ENCODE results near the gene CNDP1.
A peak's percentile ranks its signal among the peaks of the same experiment; 100 is the strongest.
"Not testable (repeated sequence)": the region's sequence is repeated elsewhere in the genome, so short reads cannot be mapped to it uniquely, and the experiment has no call there.

The CNDP1 gene

GRCh38 chr18:74549591-74550104 is 15.3 kb downstream of the CNDP1 start:
- no peak for DNase-seq

- no peak for DNase-seq
Measured at GRCh38 chr18:74550886-74551285, 16.6 kb downstream of the CNDP1 start.

DNA sequence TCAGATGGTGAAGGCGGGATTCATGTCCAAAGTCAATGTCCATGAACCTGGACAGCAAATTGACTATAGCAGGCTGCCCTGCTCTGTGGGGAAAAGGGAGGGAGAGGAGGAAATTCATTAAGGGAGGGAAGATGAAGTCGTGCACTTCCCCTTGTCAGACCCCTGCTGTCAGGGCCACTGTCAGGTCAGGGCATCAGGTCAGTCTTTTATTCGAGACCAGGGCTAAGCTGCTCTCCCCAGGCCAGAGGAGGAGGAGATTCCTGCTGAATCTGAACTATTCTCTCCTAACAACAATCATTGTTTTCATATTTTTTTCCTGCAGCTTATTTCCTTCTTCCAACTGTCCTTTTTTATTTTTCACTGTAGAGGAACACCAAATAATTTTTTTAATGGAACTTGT is 17.2 kb downstream of the CNDP1 start:
- no peak for DNase-seq

- DNase-seq = peak; percentile 73
Measured at GRCh38 chr18:74551936-74552555, 17.7 kb downstream of the CNDP1 start.

- DNase-seq = no peak
Measured at GRCh38 chr18:74556126-74556525, 21.8 kb downstream of the CNDP1 start.

DNA sequence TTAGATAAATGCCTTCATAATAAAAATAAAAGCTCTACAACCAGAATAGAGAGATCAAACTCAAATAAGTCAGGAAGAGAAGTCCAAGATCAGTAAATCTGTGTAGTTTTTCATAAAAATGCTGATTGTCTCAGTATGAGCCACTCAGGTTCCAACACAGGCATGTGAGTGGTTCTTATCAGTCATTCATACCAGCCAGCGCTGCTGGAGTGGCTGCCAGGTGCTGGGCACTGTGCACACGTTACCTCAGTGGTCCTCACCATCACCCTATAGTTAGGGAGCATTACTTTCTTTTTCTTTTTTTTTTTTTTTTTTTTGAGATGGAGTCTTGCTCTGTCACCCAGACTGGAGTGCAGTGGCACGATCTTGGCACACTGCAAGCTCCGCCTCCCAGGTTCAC is 23.8 kb downstream of the CNDP1 start:
- no peak for DNase-seq

- no peak for DNase-seq
Measured at GRCh38 chr18:74562131-74562730, 27.9 kb downstream of the CNDP1 start.

DNA sequence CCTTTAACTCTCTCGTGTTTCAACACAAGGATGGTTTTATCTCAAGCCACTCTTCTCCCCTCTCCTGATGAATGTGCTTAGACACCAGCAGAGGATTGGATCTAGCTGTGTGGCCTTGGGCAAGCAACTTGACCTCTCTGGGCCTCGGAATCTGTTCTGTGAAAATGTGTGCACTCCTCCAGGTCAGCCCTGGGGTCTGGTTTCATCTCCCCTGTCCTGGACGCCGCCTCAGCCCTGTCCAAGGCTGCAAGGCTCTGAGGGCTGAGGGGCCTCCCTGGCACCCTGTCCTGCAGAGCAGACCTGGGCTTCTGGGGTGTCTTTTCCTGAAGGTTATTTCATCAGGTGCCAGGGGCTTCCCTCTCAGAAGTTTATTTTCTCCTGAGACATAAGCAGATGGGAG is 28.5 kb downstream of the CNDP1 start:
- no peak for DNase-seq

- no peak for DNase-seq
Measured at GRCh38 chr18:74563999-74564398, 29.7 kb downstream of the CNDP1 start.

DNA sequence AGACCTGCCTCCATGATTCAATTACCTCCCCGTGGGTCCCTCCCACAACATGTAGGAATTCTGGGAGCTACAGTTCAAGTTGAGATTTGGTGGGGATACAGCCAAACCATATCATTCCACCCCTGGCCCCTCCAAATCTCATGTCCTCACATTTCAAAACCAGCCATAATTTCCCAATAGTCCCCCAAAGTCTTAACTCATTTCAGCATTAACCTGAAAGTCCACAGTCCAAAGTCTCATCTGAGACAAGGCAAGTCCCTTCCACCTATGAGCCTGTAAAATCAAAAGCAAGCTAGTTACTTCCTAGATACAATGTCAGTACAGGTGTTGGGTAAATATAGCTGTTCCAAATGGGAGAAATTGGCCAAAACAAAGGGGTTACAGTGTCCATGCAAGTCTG is 30.9 kb downstream of the CNDP1 start:
- DNase-seq = not testable (repeated sequence)

- DNase-seq = not testable (repeated sequence)
Measured at GRCh38 chr18:74565993-74566392, 31.7 kb downstream of the CNDP1 start.

- DNase-seq = no peak
Measured at GRCh38 chr18:74567822-74568221, 33.5 kb downstream of the CNDP1 start.

DNA sequence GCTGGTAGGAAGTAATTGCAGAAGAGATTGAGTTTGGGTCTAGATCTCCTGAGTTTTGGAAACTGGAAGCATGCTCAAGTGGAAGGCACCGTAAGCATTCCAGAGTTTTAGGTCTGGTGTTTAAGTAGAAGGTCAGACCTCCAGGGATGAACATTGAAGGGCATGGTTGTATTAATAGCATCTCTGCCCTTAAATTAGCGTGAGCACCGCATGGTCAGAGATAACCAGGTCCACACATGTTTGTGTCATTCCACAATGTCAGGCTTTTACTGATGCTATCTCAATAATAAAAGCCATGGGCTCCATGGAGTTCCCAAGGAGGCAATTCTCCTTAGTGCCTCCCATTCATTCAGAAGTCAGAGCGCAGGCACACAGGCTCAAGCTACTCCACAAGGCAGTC is 35.1 kb downstream of the CNDP1 start:
- no peak for DNase-seq

DNA sequence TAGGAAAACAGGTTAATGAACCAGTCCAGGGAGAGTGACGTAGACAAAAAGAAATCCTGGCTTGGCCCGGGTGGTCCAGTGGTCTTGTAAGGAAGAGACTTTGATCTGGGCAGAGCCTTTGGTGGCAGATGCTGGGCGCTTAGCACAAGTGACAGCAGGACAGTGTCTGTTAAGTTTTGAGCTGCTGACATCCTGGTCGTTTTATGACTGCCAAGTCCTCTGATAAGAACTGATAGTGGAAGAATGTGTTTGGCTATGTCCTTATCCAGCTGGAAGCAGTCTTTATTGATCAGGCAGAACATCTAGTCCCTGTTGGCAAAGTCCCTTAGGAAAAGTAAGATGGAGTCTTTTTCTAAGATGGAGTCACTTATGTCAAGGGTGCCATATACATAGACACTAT is 36.0 kb downstream of the CNDP1 start:
- DNase-seq = no peak

DNA sequence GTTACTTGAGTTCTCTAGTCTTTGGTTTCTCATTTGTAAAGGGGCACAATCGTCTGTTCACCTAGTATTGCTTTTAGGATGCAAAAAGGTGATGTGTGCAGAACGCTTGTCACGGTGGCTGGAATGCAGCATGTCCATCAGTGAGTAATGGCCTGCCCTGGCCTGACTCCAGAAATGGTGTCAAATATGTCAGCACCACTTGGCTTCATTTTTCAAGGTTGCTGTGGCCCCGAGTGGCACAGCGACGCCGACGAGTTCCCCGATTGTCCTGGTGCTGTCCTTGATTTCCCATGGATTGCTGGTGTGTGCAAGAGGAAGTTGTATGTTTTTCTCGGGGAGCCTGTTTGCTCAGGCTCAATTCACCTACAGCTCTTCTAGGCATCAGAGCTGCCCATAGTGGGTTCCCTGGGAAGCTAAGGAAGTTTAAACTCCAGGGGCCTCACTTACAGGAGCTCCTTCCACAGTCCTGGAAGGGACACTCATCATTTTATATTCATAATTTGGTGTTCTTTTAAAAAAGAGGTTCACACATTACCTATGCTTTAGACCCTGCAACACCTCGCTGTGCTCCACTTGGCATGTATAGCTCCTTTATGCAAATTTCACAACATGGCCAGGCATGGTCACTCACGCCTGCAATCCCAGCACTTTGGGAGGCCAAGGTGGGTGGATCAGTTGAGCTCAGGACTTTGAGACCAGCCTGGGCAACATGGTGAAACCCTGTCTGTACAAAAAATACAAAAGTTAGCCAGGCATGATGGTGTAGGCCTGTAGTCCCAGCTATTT is 37.8 kb downstream of the CNDP1 start:
- DNase-seq = no peak

DNA sequence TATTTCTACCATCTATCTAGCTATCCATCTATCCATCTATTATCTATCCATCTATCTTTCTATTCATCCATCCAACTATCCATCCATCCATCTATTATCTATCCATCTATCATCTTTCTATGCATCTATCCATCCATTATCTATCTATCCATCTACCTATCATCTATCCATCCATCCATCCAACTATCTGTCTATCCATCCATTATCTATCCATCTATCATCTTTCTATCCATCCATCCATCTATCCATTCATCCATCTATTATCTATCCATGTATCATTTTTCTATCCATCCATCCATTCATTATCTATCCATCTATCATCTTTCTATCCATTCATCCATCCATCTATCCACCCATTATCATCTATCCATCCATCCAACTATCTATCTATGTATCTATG is 38.8 kb downstream of the CNDP1 start:
- DNase-seq = no peak

- no peak for DNase-seq
Measured at GRCh38 chr18:74574916-74575315, 40.6 kb downstream of the CNDP1 start.

- no peak for DNase-seq
Measured at GRCh38 chr18:74577019-74577418, 42.7 kb downstream of the CNDP1 start.

DNA sequence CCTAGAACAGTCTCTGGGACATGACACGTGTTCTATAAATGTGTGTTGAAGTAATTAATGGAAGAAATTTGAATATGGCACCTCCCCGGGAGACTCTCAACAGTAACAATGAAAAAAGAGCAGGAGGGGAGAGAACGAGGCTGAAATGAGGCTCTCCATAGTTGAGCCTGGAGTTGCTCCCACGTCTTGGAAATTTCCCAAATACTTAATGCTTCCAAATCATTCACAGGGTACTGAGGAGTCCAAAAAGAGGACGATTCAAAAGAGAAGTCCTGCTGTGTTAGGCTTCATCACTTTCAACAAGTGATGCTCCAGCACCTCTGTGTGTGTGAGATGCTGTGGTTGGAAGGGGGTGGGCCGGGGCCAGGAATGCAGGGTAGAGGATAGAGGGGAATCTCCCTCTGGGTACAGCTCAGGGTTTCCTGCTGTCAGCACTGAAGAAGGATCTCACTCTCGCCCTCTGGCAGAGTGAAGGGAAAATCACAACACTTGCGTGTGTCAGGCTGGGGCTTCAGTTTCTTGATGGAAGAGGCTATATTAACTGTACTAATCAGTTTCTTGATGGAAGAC is 45.3 kb downstream of the CNDP1 start:
- DNase-seq = no peak

- DNase-seq = no peak
Measured at GRCh38 chr18:74582642-74583041, 48.3 kb downstream of the CNDP1 start.

DNA sequence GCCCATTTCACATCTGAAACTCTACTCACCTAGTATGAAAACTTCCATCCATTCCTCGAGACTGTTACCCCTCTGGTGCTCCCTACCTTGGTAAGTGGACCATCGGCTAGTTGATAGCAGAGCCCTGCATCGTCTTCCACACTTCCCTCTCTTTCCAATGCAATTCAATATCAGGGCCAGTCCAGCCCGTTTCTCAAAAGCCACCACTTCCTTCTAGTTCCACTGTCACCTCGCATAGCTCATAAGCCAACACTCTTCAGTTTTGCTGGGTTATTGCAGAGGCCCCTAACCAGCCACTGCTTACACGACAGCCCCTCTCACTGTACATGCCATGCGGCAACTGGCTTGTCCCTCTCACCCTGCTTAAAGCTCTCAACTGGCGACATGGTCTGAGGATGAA is 53.1 kb downstream of the CNDP1 start:
- no peak for DNase-seq

GRCh38 chr18:74589021-74589420 is 54.7 kb downstream of the CNDP1 start:
- peak; percentile 30 for DNase-seq

GRCh38 chr18:74589811-74590210 is 55.5 kb downstream of the CNDP1 start:
- DNase-seq = no peak

DNA sequence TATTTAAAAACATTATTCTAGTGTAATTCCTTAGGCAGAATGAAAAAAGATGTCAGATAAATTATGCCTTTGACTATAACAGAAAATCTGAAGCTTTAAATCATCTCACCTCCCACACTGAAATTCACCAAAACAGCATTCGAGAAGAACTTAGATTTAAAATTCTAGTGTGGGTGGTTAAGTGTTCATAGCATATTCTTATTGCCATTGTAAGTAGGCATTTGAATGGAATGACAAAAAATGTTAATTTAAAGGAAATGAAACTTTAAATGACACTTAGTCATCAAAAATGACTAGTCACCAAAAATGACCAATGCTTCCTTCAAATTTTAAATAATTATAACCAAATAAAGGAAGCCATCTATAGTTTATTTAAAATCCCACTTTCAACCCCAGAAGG is 56.4 kb downstream of the CNDP1 start:
- DNase-seq = no peak
